NCI-H146 (cell line): ENCODE data around the gene CCDC146.
A peak's percentile ranks its signal among the peaks of the same experiment; 100 is the strongest.
"Not testable (repeated sequence)": the region's sequence is repeated elsewhere in the genome, so short reads cannot be mapped to it uniquely, and the experiment has no call there.

ENCODE experiments used
- DNase-seq: peaks from one replicate; lab custom pipeline; 2025; lab: John Stamatoyannopoulos, UW

CCDC146 gene

GRCh38 chr7:77330169-77330882 is 207.9 kb downstream of the CCDC146 start:
- no peak for DNase-seq

- peak; percentile 79 for DNase-seq
Observed at GRCh38 chr7:77331938-77332695, 209.7 kb downstream of the CCDC146 start.

GRCh38 chr7:77334039-77334438 is 211.6 kb downstream of the CCDC146 start:
- DNase-seq: not testable (repeated sequence)

GRCh38 chr7:77335581-77335980 is 213.2 kb downstream of the CCDC146 start:
- DNase-seq: peak; percentile 12

GRCh38 chr7:77337456-77337990 is 215.1 kb downstream of the CCDC146 start:
- DNase-seq: no peak

GRCh38 chr7:77338260-77338659 is 215.8 kb downstream of the CCDC146 start:
- no peak for DNase-seq

- DNase-seq: no peak
Observed at GRCh38 chr7:77338883-77339629, 216.6 kb downstream of the CCDC146 start.

GRCh38 chr7:77339726-77340125 is 217.3 kb downstream of the CCDC146 start:
- no peak for DNase-seq
